Cardiac muscle cell (in vitro differentiated cells and primary cell): ENCODE data around the gene PCAT7. TPM values are rescaled to one million over a fixed set of nuclear protein-coding genes. Genes with fewer than 3 reads are reported as not detected.
"Not testable (repeated sequence)": the region's sequence is repeated elsewhere in the genome, so short reads cannot be mapped to it uniquely, and the experiment has no call there.

Experiments
- DNase-seq, 2 donors: peaks; one replicate each; pipeline versions ENCODE4 v3.0.0 to v3.0.0-alpha.2; 2010 to 2017; ENCODE audit warnings: low read depth in 1 of 2, low spot score in 1 of 2
- H3K27ac ChIP-seq: fragments of 200-600 bp; sonication (generic); 2 replicates; pipeline ENCODE4 v1.5.1; 2016
- H3K27me3 ChIP-seq: fragments of 200-600 bp; sonication (generic); 2 replicates; pipeline ENCODE4 v1.6.0; 2016; ENCODE audit warnings: control low read depth
- H3K36me3 ChIP-seq: fragments of 200-600 bp; sonication (generic); 2 replicates; pipeline ENCODE4 v1.5.1; 2016; ENCODE audit warnings: control low read depth
- H3K4me1 ChIP-seq: fragments of 200-600 bp; sonication (generic); 2 replicates; pipeline ENCODE4 v1.8.1; 2017; ENCODE audit warnings: low read depth, mild to moderate bottlenecking, mixed run types
- H3K4me3 ChIP-seq: fragments of 200-600 bp; sonication (generic); 2 replicates; pipeline ENCODE4 v1.5.1; 2016; ENCODE audit warnings: mild to moderate bottlenecking
- H3K9me3 ChIP-seq: fragments of 200-600 bp; sonication (generic); 2 replicates; pipeline ENCODE4 v1.5.1; 2017; ENCODE audit warnings: low read depth, mild to moderate bottlenecking, control low read depth
- polyA plus RNA-seq: library from polyadenylated mRNA; unstranded; fragments of >200 nt; fragmentation: Nextera tagmentation; extraction: Ambion mirVana; gene quantifications from 2 replicates; pipeline ENCODE4 v1.2.1, GENCODE V29; 2016
- total RNA-seq: library from RNA; depleted of rRNA; stranded (reverse); fragments of >200 nt; gene quantifications from 2 replicates; pipeline ENCODE4 v1.2.3, GENCODE V29; 2016
- TF ChIP-seq, protein P1 (sequence below): IDR thresholded peaks from 2 replicates; pipeline ENCODE4 v1.5.1; 2012; ENCODE audit warnings: low read depth, mild to moderate bottlenecking, low read length

The PCAT7 gene
- total and polyA plus RNA-seq, 2 experiments from 2014 or later, result 10.6 to 24.4 TPM

DNA sequence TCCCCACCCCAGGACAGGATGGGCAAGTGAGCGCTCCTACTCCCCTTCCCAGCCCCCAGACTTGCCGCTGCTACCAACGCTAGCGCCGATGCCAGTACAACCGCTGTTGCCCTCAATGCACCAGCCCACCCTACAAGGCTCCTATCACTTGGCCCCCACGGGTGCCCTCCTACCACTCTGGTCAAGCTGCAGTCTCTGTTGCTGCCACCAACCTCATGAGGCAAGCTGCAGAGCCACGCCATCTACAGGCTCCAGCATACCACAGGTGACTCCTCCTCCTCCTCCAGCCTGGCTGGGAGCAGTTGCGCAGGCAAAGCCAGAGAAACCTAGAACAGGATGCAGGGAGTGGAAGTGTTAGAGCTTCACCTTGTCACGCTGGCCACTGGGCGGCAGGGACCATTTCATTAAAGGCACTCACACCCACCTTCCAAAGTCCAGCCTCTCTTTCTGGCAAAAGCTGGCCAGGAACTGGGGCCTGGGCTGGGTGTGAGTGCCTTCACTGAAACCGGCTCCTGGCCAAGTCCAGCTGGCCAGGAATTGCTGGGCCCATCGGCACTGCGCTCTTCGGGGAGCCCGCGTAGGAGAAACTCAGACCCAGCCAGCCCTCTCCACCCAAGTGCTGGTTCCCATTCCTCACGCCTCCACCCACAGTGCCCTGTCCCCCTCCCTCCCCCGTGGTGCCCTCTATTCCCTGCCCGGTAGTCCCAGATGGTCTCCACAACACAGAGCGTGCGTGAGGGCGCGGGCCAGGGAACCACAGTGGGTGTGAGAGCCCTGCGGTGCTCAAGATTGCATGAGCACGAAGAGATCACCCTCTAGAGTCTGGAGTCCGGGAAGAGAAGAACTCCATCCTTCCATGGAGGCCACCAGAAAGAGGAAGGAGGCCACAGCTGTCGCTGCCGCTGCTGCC lies 1.6 kb upstream of the PCAT7 start:
- TF ChIP-seq, protein P1, sequence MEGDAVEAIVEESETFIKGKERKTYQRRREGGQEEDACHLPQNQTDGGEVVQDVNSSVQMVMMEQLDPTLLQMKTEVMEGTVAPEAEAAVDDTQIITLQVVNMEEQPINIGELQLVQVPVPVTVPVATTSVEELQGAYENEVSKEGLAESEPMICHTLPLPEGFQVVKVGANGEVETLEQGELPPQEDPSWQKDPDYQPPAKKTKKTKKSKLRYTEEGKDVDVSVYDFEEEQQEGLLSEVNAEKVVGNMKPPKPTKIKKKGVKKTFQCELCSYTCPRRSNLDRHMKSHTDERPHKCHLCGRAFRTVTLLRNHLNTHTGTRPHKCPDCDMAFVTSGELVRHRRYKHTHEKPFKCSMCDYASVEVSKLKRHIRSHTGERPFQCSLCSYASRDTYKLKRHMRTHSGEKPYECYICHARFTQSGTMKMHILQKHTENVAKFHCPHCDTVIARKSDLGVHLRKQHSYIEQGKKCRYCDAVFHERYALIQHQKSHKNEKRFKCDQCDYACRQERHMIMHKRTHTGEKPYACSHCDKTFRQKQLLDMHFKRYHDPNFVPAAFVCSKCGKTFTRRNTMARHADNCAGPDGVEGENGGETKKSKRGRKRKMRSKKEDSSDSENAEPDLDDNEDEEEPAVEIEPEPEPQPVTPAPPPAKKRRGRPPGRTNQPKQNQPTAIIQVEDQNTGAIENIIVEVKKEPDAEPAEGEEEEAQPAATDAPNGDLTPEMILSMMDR, result no peak
- peak in 1 of 2 donors; percentile 18 for DNase-seq
- Histone ChIP-seq H3K9me3 (no peaks in the 10 kb centered on the region), H3K4me3 (peak overlapping the region; percentile 88), H3K27me3 (no peaks in the 10 kb centered on the region), H3K27ac (no peak overlapping the region), H3K4me1 (no peaks in the 10 kb centered on the region), H3K36me3 (no peaks in the 10 kb centered on the region)

DNA sequence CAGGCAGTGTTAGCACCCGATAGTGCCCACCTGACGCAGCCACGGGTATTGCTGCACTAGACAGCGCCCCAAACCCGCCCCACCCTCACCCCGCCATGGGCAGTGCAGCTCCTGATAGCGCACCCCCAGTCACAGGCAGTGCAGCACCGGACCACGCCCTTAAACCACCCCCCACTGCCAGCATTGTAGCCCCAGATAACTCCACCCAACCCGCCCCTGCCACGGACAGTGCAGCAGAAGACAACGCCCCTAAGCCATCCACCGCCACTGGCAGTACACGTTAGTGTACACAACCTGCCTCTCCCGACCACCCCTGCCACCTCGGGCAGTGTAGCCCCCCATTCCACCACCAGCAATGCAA lies 825 bp upstream of the PCAT7 start:
- Histone ChIP-seq H3K9me3 (no peaks in the 10 kb centered on the region), H3K36me3 (peaks cover 4% of the 10 kb centered on the region), H3K27me3 (no peaks in the 10 kb centered on the region), H3K4me1 (no peaks in the 10 kb centered on the region), H3K4me3 (peak overlapping the region; percentile 88), H3K27ac (peak overlapping the region; percentile 97)
- TF ChIP-seq, protein P1, result no peak
- DNase-seq, result no peak

DNA sequence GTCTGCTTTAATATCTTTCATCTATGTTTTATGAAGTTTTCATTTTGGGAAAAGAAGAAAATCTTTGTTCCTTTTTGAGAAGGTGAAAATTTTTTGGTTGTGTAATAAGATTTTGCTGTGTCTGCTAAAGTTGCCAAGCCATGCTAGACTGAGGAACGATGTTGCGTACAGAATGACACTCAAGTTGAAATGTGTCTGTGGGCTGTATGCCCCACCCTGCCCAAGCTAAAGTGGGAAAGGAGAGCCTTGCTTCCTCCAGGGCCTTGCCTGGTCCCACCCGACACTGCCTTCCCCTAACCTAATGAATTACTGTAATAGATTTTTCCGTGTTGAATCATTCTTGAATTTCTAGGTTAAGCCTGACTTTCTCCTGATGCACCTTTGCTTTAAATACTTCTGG lies 2.5 kb downstream of the PCAT7 start:
- DNase-seq, result no peak
- Histone ChIP-seq H3K27ac (no peak overlapping the region), H3K4me1 (no peaks in the 10 kb centered on the region), H3K27me3 (no peaks in the 10 kb centered on the region), H3K9me3 (no peaks in the 10 kb centered on the region), H3K36me3 (peaks cover 11% of the 10 kb centered on the region), H3K4me3 (no peak overlapping the region)
- TF ChIP-seq, protein P1, result no peak

DNA sequence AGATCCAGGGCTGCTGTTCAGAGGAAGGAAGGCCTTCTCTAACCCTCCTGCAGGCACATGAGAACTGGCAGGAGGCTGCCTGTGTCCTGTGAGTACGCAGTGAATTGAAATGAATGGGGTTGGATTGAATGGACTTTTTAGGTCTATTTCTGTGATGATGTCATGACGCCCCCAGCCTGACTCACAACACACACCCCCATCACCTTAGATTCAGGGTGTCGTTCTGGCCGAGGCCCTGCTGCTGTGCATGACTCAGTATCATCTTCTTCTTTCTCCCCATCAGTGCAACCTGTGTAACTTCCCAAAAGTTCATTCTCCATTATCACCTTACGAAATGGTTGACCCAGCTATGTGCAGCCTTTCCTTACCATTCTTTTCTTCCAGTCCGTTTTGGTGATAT lies 5.4 kb downstream of the PCAT7 start:
- Histone ChIP-seq H3K4me3 (no peak overlapping the region), H3K9me3 (no peaks in the 10 kb centered on the region), H3K4me1 (no peaks in the 10 kb centered on the region), H3K27me3 (no peaks in the 10 kb centered on the region), H3K27ac (no peak overlapping the region), H3K36me3 (peaks cover 13% of the 10 kb centered on the region)
- TF ChIP-seq, protein P1, result no peak
- no peak for DNase-seq

DNA sequence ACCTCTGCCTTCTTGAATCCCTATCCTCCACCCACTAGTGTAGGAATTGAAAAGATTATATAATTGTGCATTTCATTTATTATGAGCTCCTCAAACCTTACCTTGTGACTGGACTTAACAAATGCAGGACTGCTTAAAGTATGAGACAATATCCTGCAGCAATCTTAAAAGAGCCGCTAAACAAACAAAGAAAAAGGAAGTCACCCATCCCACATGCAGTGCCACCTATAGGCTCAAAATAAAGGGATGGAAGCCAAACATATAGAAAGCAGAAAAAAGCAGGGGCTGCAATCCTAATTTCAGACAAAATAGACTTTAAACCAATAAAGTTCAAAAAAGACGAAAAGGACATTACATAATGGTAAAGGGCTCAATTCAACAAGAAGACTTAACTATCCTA lies 8.7 kb downstream of the PCAT7 start:
- H3K27ac ChIP-seq, result no peak overlapping the region
- TF ChIP-seq, protein P1, result no peak
- H3K4me3 ChIP-seq, result no peak overlapping the region
- H3K9me3 ChIP-seq, result no peaks in the 10 kb centered on the region
- H3K4me1 ChIP-seq, result no peaks in the 10 kb centered on the region
- no peaks in the 10 kb centered on the region for H3K27me3 ChIP-seq
- no peak for DNase-seq
- peaks cover 13% of the 10 kb centered on the region for H3K36me3 ChIP-seq

DNA sequence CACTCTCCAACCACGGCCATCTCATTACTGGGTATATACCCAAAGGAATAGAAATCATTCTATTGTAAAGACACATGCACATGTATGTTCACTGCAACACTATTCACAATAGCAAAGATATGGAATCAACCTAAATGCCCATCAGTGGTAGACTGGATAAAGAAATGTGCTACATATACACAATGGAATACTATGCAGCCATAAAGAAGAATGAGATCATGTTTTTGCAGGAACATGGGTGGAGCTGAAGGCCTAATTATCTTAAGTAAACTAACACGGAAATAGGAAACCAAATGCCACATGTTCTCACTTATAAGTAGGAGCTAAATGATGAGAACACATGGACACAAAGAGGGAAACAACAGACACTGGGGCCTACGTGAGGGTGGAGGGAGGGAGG lies 9.4 kb downstream of the PCAT7 start:
- not testable (repeated sequence) for H3K9me3 ChIP-seq

More for the DNA sequence above, 9.4 kb downstream of the PCAT7 start:
- not testable (repeated sequence) for H3K27ac ChIP-seq, H3K36me3 ChIP-seq, H3K4me3 ChIP-seq, H3K4me1 ChIP-seq, DNase-seq, H3K27me3 ChIP-seq
